Measurements from ENCODE around the gene ZBED4.

ZBED4 gene

DNA sequence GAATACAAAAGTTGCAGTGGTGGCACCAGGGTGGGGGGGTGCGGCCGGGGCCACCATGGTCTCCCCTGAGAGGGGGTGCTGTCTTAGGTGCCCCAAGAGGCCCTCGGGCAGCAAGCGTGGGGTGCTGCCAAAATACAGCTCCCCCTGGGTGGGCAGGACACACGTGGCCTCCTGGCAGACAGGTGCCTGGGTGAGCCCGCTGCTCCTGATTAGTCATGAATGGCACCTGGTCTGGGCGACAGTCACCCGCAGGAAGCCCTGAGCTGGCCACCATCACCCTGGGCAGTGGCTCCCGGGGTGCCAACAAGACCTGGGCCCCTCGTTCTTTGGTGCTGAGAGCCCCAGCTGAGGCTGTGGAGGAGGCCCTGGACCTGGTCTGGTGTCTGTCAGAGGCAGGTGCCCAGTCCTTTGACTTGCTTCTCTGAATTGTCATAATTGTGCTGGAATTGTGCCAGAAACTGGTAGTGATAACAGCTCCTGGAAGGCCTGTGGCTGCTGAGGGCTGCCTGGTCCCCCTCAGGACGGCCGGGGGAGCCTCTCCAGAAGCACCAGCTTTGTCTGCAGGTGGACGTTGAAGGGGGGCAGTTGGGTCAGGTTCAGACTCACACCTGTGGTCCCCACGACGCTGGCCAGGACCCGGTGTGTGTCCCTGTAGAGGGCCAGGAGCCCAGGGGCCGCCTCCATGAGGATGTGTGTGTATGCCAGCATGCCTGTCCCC is 49.8 kb downstream of the ZBED4 start:
- peak; percentile 80 for DNase-seq

DNA sequence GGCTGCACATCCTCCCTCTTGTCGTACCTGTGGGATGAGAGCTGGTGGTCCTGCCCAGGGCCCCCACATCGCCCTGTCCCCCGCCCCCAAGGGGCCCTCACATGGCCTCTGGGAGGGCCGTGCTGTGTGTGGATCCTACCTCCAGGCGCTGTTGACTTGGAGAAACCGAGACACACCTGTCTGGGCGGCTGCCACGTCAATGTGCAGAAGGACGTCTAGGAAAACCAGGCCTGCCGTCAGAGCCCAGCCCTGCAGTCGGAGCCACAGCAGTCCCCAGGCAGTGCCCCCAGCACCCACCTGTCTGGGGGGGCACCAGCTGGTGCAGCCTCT is 50.4 kb downstream of the ZBED4 start:
- DNase-seq, result no peak

DNA sequence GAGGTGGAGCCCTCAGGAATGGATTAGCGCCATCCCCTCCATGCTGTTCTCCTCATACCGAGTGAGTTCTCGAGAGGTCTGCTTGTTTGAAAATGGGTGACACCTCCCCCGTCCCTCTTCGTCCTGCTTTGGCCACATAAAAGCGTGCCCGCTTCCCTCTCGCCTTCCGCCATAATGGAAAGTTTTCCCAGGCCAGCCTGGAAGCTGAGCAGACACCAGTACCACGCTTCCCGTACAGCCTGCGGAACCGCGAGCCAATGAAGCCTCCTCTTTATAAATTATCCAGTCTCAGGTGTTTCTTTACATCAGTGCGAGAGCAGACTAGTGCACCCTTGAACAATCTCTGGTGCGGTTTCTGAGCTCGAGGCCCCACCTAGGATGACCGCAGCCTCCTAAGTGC is 51.8 kb downstream of the ZBED4 start:
- DNase-seq, result no peak

DNA sequence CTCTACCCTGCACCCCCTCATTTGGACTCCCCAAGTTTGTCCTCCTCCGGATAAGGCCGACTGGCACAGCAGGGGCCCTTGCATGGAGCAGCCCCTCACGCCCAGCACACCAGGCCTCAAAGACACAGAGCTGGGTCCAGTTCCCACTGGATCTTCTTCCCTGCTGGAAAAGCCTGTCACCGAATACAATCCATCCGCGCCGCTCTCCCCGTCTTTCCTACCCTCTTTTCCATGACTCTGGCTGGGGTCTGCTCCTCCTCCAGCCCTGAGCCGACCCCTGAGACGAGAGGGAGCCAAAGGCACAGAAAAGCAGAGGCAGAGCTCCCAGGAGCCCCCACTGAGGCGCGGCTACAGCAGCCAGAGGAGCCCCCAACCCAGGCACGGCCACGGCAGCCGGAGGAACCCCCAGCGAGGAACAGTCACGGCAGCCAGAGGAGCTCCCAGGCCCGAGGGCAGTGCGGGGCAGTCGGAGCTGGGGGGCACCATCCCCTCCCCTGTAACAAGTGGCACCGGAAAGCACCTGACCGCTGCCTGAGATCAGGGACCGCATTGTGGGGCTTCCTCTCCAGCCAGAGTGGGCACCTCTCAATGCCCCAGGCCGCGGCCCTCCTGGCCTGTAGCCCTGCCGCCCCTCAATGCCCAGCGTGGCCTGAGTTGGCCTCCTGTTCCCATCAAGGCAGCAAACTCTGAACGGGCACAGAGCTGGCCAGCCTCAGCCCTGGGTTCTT is 52.6 kb downstream of the ZBED4 start:
- DNase-seq, result no peak

DNA sequence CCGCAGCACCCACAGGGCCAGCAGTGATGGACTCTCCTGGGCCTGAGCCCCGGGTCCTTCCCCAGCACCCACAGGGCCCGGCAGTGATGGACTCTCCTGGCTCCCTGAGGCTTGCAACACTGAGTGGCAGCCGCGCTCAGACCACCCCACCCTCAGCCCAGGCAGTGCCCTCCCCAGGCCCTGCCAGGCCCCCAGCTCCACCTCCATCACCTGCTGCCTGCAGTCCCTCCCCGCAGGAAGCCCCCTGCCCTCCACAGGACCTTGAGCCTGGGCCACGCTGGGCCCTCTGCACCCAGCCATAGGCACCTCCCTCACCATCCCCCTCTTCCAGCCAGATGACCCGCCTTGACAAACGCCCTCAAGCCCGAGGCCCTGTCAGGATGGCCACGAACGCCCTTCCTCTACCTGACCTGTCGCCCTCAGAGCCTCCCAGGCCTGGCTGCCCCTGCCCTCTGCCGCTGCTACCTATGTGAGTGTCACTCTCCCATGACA is 53.2 kb downstream of the ZBED4 start:
- DNase-seq, result no peak

DNA sequence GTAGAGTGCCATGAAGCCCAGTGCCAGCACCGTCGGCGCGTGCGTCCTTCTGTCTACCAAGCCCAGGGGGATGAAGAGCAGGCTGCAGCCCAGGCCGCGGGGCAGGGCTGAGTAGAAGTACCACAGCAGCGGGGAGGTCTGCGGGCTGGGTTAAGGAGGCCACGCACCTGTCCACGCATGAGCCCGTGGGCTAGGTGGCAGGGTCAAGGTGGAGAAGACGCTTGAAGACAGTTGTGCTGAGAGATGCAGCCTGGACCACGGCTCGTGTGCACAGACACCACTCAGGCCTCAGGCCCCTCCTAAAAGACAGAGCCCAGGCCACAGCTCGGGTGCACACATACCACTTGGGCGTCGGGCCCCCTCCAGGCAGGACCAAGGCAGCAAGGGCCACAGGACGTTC is 54.2 kb downstream of the ZBED4 start:
- DNase-seq, result no peak

DNA sequence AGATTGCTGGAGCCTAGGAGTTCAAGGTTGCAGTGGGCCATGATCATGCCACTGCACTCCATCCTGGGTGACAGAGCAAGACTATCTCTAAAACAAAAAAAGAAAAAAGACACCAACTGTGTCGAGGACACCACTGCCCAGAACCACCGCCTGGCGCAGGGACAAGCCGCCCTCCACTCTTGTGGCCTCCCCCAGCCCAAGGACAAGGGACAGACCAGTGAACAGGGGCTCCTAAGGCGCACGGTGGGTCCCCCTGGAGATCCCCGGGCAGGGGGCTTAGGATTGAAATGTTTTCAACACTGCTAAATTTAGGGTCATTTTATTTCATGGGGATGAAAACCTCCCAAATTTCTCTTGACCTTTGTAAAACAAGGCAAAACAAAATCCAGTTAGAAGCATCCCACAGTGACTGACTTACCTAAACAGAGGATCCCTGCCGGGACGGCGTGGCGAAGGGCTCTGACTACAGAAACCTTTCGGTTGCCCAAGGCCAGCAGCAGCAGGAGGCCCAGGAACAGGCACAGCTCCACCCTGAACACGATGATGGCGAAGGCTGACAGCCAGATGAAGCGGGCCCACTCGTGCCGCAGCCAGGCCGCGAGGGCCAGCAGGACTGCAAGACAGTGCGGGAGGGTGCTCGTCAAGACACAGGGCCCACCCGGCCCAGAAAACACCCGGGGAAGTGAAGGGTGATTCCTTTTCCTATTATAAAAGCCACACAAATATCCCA is 56.0 kb downstream of the ZBED4 start:
- DNase-seq, result no peak

DNA sequence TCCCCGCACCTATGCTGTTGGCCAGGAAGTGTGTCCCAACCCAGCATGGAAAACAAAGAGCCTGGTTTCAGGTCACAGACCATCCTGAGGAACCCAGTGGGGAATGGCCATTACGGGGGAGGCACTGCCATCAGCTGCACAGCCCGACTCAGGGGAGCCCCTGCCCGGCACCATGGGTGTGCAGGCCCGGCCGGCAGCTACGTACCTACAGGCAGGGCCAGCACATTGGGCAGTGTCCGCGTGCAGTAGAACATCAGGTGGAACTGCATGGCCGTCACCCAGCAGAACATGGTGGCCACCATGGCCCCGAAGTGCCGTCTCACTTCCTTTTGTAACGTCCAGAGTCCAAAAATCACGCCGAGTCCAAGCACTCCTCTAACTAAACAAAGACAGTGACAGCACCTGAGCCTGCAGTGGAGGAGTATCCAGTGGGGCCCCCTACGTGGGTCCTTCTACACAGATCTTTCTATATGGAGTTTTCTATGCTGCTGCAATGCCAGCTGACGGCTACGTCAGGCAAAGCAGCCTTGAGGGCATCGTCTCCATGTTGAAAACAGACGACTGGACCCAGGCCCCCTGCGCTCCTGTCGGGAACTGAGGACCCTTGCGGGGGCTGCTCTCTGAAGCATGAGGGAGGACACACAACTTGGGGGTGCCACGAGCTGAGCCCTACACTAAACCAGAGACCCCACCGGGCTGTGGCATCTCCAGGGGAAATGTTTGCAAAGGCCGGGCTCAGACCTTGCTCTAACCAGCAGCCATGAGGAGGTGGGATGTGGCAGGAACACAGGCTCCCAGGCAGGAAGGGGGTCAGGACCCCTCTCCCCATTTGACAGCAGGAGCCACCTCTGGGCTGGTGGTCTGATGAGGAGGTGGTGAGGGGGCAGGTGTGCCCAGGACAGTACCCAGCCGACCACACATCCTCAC is 56.8 kb downstream of the ZBED4 start:
- DNase-seq, result no peak

DNA sequence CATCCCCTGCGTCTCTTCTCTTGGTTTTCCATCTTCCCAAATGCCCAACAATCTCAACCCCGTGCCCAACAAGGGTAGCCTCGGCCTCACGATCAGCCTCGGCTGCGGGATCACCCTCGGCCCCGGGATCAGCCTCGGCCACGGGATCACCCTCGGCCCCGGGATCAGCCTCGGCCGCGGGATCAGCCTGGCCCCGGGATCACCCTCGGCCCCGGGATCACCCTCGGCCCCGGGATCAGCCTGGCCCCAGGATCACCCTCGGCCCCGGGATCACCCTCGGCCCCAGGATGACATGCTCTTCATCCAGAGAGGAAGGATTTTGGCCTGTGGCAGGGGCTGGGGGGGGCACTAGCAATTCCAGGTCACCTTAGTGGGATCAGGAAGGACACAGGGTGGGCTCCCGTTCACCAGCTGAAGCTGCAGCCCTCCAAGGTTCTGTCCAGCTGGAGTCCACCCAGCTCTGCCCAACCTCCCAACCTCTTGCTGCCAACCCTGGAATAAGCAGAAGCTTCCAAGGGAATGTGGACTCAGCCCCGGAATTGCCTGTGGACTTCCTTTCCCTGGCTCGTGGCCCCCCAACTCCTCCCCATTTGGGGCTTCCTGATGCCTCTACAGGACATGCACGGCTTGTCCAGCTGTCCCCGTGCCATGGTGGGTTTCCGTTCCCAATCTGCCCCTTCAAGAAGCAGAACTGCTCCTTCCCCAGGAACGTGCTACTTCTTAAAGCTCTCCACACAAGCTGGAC is 58.4 kb downstream of the ZBED4 start:
- no peak for DNase-seq

DNA sequence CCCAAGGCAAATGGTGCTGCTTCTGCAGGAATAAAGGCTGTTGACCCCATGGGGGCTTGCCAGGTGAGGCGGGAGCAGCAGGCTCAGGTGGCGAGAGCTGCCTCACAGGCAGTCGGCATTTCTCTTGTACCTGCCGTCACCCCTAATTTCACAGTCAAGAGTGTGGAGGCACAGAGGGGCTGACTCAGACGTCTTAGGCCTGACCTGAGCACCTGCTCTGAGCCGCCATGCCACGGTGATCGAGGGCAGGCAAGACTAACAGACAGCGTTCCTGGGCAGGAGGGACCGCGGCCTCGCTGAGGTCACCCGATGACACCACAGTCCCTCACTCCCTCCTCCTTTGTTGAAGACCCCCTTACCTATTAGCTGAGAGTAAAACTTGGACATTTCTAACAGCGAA is 59.4 kb downstream of the ZBED4 start:
- no peak for DNase-seq

DNA sequence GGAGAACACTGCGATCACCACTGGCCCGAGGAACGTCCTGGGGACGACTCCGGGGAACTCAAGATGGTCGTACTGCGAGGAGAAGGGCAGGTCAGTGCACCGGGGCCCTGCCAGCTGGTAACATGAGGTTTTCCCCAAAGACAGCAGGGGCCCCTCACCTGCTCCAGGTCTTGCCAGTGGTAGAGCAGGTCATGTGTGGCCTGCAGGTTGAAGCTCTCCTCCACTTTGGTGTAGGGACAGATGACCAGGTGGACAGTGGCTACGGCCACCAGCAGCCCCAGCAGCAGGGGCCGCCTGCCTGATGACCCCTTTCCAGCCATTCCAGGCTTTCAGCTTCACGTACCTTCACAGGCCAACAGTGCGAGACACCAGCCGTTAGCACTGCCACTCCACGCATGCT is 59.8 kb downstream of the ZBED4 start:
- DNase-seq, result no peak

DNA sequence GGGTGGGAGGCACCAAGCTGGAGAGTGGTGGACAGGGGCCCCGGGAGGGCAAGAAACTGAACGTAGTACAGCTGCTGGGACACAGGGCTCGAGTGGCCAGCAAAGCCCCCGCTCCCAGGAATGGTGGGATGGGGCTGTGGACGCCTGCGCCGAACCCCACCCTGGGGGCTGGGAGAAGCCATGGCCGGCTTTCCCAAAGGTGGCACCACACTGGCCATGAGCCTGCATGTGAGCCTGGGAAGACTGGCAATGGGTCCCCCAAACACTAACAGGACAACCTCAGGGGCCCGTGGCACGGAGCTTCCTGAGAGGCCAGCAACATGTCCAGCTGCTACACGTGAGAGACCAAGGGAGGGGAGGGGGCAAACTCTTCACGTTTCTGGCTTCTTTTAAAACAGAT is 60.6 kb downstream of the ZBED4 start:
- no peak for DNase-seq

DNA sequence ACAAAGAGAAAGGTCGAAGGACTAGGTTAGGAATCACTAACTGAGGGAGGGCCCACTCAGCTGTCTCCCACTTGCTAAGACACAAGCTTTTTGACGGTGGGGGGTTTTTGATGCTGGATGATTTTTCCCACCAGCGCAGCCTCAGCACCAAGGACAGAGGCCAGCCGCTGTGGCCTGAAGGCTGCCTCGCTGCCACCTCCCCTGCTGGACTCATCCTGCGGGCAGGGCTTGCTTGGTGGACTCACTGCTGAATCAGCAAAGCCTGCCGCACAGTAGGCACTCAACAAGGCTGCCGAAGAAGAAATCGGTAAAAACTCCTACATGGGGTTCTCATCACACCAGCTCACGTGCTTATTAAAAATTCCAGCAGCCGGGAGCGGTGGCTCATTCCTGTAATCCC is 62.0 kb downstream of the ZBED4 start:
- DNase-seq, result no peak

DNA sequence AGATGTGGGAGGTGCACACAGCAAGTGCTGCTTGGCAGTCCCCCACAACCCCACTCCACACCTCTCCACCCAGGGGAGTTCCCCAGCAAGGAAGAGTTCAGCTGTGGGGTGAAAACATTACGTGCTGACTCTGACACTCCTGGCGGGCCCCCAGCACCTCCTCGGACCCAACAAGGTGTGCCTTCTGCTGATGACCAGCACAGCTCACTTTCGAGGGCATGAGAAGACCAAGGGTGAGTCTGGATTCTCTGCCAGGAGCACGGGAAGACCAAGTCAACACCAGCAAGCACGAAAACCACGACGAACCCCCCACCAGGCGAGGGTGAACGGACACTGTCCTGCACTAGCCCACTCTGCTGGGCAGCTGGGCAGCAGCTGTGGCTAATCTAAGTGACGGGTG is 63.2 kb downstream of the ZBED4 start:
- DNase-seq, result no peak

DNA sequence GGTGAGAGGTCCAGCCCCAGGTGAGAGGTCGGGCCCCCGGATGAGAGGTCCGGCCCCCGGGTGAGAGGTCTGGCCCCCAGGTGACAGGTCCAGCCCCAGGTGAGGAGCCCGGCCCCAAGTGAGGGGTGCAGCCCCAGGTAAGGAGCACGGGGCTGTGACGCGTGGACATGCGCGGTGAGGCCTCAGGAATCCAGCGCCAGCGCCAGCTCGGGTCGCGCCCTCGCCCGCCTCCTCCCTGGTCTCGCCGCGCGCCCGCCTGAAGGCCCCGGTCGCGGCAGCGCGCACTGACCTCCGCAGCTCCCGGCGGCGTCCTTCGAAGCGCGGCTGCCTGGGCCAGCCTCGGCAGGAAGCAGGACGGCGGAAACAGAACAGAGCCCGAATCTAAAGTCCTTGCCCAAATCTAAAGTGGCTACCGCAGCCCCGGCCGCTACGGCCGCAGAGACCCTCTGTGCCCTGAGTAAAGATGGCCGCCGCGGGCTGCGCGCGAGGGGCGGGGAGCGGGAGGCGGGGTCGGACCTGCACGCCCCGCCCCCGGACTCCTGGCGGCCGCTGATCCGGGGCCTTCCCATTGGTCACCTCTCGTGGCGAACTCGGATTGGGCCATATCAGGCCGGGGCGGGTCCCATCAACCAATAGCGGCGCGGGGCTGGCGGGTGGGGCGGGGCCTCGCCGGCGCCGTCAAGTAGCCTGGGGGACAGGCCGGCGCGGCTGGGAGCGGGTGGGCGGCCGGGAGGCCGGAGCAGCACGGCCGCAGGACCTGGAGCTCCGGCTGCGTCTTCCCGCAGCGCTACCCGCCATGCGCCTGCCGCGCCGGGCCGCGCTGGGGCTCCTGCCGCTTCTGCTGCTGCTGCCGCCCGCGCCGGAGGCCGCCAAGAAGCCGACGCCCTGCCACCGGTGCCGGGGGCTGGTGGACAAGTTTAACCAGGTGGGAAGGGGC is 64.6 kb downstream of the ZBED4 start, which contains the start of the genes ALG12 and CRELD2:
TSS of gene ALG12 (minus strand) at position 465 of the 937 bp plus-strand sequence. CDS start 4,673 bp downstream, outside the sequence.
TSS of gene CRELD2 (plus strand) at position 661 of the 937 bp plus-strand sequence. CDS start at position 797, 136 bp downstream.
- DNase-seq, result peak; percentile 95

DNA sequence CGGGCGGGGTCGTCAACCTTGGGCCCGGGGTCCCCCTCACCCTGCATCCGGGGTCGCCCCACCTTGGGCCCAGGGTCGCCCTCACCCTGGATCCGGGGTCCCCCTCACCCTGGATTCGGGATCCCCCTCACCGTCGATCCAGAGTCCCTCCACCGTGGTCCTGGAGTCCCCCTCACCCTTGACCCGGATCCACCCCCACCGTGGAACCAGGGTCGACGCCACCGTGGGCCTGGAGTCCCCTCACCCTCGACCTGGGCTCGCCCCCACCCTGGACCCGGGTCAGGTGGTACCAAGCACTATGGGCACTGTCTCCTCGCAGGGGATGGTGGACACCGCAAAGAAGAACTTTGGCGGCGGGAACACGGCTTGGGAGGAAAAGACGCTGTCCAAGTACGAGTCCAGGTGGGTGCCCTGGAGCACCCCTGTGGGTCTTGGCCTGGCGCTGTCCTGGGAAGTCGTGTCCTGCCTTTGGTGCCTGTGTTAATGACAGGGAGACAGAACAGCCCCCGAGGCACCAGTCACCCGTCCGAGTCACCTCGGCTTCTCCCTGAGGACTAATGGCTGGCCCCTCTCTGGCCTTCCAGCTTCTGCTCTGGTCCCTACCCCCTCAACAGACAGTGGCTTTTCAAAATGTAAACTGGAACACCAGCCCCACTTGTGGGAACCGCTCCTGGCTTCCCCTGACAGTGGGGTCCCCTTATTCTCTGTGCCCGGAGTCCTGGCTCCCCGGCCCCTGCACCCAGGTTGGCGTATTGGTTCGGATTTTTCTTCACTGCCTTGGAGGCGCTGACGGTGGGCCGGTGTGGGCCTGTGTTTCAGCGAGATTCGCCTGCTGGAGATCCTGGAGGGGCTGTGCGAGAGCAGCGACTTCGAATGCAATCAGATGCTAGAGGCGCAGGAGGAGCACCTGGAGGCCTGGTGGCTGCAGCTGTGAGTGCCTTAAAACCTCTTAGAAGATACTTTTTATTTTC is 65.6 kb downstream of the ZBED4 start:
- DNase-seq, result no peak

DNA sequence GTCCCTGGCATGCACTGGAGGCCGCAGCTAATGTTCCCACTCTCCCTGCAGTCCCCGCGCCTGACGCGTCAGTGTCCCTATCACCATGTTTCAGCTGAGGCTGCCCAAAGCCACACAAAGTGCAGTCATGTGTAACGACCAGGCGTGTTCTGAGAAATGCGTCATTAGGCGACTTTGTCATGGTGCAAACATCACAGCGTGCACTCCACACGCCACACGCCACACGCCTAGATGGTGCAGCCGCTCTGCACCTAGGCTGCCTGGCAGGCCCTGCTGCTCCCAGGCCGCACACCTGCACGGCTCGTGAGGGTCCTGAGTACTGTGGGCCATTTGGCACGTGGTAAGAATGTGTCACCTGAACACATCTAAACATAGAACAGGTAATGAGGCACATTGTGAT is 67.2 kb downstream of the ZBED4 start:
- no peak for DNase-seq

DNA sequence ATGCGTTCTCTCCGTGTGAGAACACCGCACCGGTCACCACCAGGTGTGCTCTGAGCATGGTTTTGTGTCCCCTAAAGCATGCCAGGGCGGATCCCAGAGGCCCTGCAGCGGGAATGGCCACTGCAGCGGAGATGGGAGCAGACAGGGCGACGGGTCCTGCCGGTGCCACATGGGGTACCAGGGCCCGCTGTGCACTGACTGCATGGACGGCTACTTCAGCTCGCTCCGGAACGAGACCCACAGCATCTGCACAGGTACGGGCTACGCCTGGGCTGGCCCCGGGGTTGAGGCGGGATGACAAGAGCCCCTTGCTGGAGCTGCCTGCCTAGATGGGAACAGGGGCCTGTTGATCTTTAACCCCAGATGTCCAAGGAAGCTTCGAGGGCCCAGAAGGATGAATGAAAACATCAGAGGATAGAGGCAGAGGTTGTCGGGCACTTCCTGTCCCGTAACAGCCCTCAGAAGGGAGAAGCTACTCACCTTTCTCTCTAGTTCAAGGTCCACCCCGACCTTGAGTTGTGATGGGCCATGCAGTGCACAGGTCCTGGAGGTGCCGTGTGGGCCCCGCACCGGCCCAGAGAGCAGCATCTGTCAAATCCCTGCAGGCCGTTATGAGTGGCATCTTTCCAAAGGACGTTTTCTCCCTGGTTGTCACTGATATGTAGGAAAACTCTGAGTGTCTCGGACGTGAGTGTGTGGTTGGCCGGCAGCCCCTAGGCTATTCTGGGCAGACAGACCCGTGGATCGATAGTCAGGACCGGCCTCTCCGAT is 68.0 kb downstream of the ZBED4 start:
- DNase-seq, result no peak

DNA sequence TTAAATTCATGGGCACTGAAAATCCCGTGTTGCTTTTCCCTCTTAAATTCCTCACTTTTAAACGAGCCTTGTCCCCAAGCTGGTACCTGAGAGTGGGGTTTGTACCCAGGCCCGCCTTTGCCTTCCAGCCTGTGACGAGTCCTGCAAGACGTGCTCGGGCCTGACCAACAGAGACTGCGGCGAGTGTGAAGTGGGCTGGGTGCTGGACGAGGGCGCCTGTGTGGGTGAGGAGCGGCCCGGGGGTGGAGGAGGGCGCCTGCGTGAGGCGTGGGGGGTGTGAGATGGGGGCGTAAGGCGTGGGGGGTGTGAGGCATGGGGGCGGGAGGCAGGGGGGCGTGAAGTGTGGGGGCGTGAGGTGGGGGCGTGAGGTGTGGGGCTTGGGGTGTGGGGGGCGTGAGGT is 68.8 kb downstream of the ZBED4 start:
- no peak for DNase-seq
